SU-DHL-6 (cell line): ENCODE results near the gene EFNA4.

Experiments used
- CTCF ChIP-seq: fragments of 200-600 bp; sonication (generic); IDR thresholded peaks from one replicate; pipeline ENCODE4 v1.5.1; 2017; ENCODE audit warnings: antibody characterized with exemption, mild to moderate bottlenecking, low read length, moderate library complexity; ENCODE audit not compliant: insufficient read depth, poor library complexity, severe bottlenecking
- EZH2phosphoT487 ChIP-seq: fragments of 200-600 bp; sonication (generic), shearing (Covaris generic); conservative IDR thresholded peaks from 2 replicates; pipeline ENCODE4 v1.6.1; 2018; ENCODE audit warnings: mild to moderate bottlenecking, antibody characterized with exemption, low read length, moderate library complexity, mixed read lengths

- no peak for TF ChIP-seq CTCF
- no peak for TF ChIP-seq EZH2phosphoT487
Observed at GRCh38 chr1:155057104-155057503, 6.4 kb upstream of the EFNA4 start.
